Amniotic epithelial cell (primary cell): ENCODE measurements around the gene NAA60.

Source experiments
- DNase-seq: peaks from one replicate; pipeline ENCODE4 v3.0.0-alpha.2; 2010; ENCODE audit warnings: low read depth

NAA60 gene

GRCh38 chr16:3511286-3512180 lies 68.1 kb downstream of the NAA60 start:
- DNase-seq: no peak

- DNase-seq: no peak
Observed at GRCh38 chr16:3513892-3514583, 70.6 kb downstream of the NAA60 start.

GRCh38 chr16:3514621-3515020 lies 71.1 kb downstream of the NAA60 start:
- peak; percentile 93 for DNase-seq

GRCh38 chr16:3515897-3516296 lies 72.4 kb downstream of the NAA60 start:
- DNase-seq: no peak

- no peak for DNase-seq
Observed at GRCh38 chr16:3518292-3518985, 75.0 kb downstream of the NAA60 start.

- DNase-seq: no peak
Observed at GRCh38 chr16:3518986-3519348, 75.5 kb downstream of the NAA60 start.

- no peak for DNase-seq
Observed at GRCh38 chr16:3519581-3519980, 76.1 kb downstream of the NAA60 start.

- DNase-seq: peak; percentile 80
Observed at GRCh38 chr16:3520413-3520812, 76.9 kb downstream of the NAA60 start.

GRCh38 chr16:3520841-3521240 lies 77.4 kb downstream of the NAA60 start:
- DNase-seq: no peak

GRCh38 chr16:3523281-3523680 lies 79.8 kb downstream of the NAA60 start:
- peak; percentile 29 for DNase-seq

GRCh38 chr16:3525951-3526350 lies 82.5 kb downstream of the NAA60 start:
- no peak for DNase-seq

GRCh38 chr16:3527216-3527829 lies 83.8 kb downstream of the NAA60 start:
- DNase-seq: peak; percentile 71

- DNase-seq: no peak
Observed at GRCh38 chr16:3528406-3528805, 84.9 kb downstream of the NAA60 start.

- no peak for DNase-seq
Observed at GRCh38 chr16:3529175-3529574, 85.7 kb downstream of the NAA60 start.

- no peak for DNase-seq
Observed at GRCh38 chr16:3530371-3530914, 87.0 kb downstream of the NAA60 start.

- DNase-seq: no peak
Observed at GRCh38 chr16:3532741-3533140, 89.3 kb downstream of the NAA60 start.

GRCh38 chr16:3534126-3534525 lies 90.6 kb downstream of the NAA60 start:
- no peak for DNase-seq

- DNase-seq: peak; percentile 83
Observed at GRCh38 chr16:3536271-3536731, 92.8 kb downstream of the NAA60 start.
